HG02884 (cell line): ENCODE measurements around the gene PRRC2B.
"Not testable (repeated sequence)": the region's sequence is repeated elsewhere in the genome, so short reads cannot be mapped to it uniquely, and the experiment has no call there.

ENCODE experiments used
- ATAC-seq: cut with Tn5 transposase; IDR thresholded peaks from one replicate; pipeline ENCODE4 v1.9.1; 2021; ENCODE audit warnings: mild to moderate bottlenecking, moderate library complexity; ENCODE audit not compliant: unreplicated experiment

Gene PRRC2B

GRCh38 chr9:131505012-131505411 is 111.1 kb downstream of the PRRC2B start:
- no peak for ATAC-seq

GRCh38 chr9:131511416-131511815 is 117.5 kb downstream of the PRRC2B start:
- no peak for ATAC-seq

- ATAC-seq, result no peak
Measured at GRCh38 chr9:131511880-131512279, 118.0 kb downstream of the PRRC2B start.

DNA sequence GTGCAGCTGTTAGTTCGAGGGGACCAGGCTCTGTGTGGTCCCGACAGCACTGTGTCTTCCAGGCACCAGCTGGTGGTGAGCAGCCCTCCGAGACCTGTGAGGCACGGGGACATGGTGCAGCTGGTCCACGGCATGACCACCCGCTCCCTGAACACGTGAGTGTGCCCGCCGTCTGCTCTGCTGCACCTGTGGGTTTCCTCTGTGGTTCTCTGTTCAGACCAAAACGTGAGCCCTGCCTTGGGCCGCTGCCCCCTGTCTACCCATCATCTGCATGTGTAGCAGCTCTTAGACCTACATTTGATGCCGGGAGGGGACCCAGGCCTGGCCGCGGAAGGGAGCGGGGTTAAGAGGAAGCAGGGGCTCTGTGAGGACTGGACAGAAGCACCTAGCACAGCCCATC is 119.3 kb downstream of the PRRC2B start:
- no peak for ATAC-seq

DNA sequence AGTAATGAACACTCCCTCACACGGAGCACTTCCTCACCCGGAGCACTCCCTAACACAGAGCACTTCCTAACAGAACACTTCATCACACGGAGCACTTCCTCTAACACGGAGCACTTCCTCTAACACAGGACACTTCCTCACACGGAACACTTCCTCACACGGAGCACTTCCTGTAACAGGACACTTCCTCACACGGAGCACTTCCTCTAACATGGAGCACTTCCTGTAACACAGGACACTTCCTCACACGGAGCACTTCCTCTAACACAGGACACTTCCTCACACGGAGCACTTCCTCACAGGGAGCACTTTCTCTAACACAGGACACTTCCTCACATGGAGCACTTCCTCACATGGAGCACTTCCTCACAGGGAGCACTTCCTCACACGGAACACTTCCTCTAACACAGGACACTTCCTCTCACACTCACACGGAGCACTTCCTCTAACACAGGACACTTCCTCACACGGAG is 121.7 kb downstream of the PRRC2B start:
- ATAC-seq, result not testable (repeated sequence)

DNA sequence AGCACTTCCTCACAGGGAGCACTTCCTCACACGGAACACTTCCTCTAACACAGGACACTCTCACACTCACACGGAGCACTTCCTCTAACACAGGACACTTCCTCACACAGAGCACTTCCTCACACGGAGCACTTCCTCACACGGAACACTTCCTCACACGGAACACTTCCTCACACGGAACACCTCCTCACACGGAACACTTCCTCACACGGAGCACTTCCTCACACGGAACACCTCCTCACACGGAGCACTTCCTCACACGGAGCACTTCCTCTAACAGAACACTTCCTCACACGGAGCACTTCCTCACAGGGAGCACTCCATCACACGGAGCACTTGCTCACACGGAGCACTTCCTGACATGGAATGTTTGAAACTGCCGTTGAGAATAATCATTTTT is 122.2 kb downstream of the PRRC2B start:
- ATAC-seq, result no peak

DNA sequence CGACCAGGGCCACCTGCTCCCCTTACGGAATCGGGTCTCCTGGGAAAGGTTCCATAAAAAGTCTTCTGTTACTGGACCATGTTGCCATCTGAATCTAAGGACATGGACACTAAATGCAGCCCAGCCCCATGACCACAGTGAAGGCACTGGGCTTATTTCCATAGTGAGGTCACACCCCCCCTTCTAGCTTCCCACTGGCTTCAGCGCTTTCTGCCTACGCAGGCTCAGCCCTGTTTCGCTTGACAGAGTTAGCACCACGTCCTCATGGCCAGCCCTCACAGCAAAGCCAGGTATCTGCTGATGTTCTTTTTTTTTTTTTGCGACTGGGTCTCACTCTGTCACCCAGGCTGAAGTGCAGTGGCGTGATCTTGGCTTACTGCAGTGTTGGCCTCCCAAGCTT is 123.0 kb downstream of the PRRC2B start:
- no peak for ATAC-seq

DNA sequence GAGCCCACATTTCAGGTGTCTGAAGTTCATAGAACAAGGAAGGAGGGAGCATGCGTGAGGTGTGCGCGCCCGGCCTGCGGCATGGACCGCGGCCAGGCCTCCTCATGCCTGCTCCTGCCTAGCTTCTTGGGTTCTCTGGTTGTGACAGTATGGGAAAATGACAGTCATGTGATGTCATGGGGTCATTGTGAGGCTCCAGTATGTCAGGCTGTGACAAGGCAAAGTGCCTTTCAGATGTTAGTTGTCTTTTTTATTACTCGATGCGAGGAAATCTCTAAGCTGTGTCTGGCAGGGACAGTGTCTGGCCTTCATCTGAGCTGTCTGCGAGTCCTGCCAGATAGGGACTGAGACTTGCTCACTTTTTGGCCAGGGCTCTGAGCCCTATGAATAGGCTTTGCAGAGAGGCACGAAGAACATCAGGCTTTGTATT is 123.9 kb downstream of the PRRC2B start:
- ATAC-seq, result no peak

DNA sequence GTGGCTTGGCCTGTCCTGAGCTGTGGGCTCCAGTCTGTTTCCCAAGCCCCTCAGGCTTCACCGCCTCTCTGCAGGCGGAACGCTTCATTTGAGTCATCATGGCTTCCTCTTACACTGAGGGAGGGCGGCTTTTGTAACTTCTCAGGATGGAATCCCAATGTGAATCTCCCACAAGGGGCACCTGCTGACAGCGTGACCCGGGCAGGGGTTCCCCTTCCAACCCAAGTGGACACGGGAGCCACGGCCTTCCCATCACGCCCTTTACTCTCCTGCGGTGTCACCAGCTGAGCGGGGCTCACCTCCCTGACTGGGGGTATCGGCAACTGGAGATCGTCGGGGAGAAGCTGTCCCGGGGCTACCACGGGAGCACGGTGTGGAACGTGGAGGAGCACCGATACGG is 124.7 kb downstream of the PRRC2B start:
- ATAC-seq, result no peak

- ATAC-seq, result no peak
Measured at GRCh38 chr9:131520503-131520902, 126.6 kb downstream of the PRRC2B start.

GRCh38 chr9:131521203-131521602 is 127.3 kb downstream of the PRRC2B start:
- ATAC-seq, result no peak

DNA sequence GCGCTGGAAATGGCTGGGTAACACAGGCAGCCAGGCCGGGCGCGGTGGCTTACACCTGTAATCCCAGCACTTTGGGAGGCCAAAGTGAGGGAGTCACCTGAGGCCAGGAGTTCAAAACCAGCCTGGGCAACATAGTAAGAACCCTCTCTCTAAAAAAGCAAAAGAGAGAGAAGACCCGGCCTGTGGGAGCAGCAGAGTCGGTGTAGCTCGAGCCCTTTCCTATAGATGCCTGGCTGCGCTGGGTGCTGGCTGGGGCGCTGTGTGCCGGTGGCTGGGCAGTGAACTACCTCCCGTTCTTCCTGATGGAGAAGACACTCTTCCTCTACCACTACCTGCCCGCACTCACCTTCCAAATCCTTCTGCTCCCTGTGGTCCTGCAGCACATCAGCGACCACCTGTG is 127.9 kb downstream of the PRRC2B start:
- no peak for ATAC-seq

- ATAC-seq, result no peak
Measured at GRCh38 chr9:131522257-131523085, 128.6 kb downstream of the PRRC2B start.

DNA sequence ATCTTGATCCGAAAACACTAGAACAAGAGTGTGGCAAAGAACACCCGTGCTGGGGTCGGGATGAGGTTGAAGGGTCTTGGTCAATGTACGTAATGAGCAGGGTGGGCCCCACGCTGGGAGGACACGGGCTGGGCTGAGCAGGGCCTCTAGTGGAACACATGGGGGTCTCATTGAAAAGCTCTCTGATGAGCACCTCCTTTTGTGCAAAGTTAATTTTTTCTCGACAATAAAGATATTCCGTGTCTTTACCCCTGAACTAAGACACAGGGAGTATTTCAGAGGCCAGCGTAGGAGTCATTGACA is 129.2 kb downstream of the PRRC2B start:
- ATAC-seq, result no peak

GRCh38 chr9:131523451-131524435 is 129.9 kb downstream of the PRRC2B start:
- ATAC-seq, result no peak

DNA sequence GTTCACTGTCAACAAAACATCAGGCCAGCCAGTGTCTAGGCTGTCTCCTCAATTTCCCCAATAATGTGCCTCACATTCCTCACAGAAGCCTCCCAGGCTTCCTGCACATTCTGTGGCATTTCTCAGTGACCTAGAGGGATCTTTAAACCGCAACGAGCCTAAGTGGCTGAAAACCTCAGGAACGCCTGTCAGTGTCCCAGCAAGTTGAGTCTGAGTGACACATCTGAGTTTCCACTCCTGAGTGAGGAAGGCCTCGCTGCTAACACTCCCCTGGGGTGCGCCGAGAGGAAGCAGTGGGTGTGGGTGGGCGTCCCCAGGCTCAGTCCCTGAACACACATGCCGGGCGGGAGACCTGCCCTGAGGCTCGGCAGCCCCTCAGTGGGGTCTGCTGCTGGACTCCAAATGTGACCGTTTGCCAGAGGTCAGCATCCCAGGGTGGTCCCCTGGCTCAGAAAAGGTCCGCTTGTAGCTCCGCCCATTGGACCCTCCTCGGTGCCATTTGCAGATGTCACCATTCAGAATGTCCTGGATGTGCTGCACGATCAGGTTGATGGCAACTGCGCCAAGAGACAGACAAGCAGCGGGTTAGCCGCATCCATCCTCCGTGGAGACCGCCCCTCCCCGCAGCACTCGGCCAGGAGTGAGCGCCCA is 130.9 kb downstream of the PRRC2B start:
- no peak for ATAC-seq

GRCh38 chr9:131525643-131526565 is 132.0 kb downstream of the PRRC2B start:
- ATAC-seq, result no peak

GRCh38 chr9:131528186-131528585 is 134.3 kb downstream of the PRRC2B start:
- no peak for ATAC-seq

- no peak for ATAC-seq
Measured at GRCh38 chr9:131528886-131529505, 135.1 kb downstream of the PRRC2B start.
